Duodenal mucosa (tissue), 2 donors: ENCODE data around the gene CPNE2.
"Not testable (repeated sequence)": the region's sequence is repeated elsewhere in the genome, so short reads cannot be mapped to it uniquely, and the experiment has no call there.

Experiments used
- H3K27ac ChIP-seq: one replicate; pipeline ENCODE4 v1.7.0; 2013; ENCODE audit warnings: low read depth, low read length
- H3K27me3 ChIP-seq, 2 donors: one replicate each; pipeline ENCODE4 v1.7.0; 2013; ENCODE audit warnings: low read length in 2 of 2, control low read depth in 1 of 2; ENCODE audit not compliant: insufficient read depth in 2 of 2, control insufficient read depth in 1 of 2
- H3K36me3 ChIP-seq, 2 donors: one replicate each; pipeline ENCODE4 v1.7.0; 2013; ENCODE audit warnings: low read length in 2 of 2, control low read depth in 1 of 2; ENCODE audit not compliant: insufficient read depth in 2 of 2, control insufficient read depth in 1 of 2
- H3K4me1 ChIP-seq, 2 donors: one replicate each; pipeline ENCODE4 v1.7.0; 2013; ENCODE audit warnings: low read length in 2 of 2, control low read depth in 1 of 2; ENCODE audit not compliant: insufficient read depth in 2 of 2, control insufficient read depth in 1 of 2
- H3K4me3 ChIP-seq, 2 donors: one replicate each; pipeline ENCODE4 v1.7.0; 2013; ENCODE audit warnings: low read length in 2 of 2, low read depth in 1 of 2
- H3K9ac ChIP-seq, 2 donors: one replicate each; pipeline ENCODE4 v1.7.0; 2013; ENCODE audit warnings: low read length in 2 of 2, low read depth in 1 of 2
- H3K9me3 ChIP-seq, 2 donors: one replicate each; pipeline ENCODE4 v1.7.0; 2013; ENCODE audit warnings: low read length in 2 of 2, control low read depth in 1 of 2; ENCODE audit not compliant: control insufficient read depth in 1 of 2

The CPNE2 gene

DNA sequence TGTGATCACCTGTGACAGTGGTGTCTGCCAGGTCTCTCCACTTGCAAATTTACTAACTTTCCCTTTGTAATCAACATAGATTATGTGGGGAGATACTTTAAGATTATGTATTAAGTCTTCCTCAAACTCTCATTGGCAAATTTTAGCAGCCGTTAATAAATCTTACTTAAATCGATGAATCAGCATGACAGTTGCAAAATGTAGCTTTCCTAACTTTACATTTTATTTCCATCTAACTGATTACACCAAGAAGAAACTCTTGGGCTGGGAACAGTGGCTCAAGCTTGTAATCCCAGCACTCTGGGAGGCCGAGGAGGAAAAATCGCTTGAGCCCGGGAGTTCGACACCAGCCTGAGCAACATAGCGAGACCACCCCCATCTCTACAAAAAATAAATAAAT is 23.3 kb upstream of the CPNE2 start:
- Histone ChIP-seq H3K9me3 (no peaks in the 10 kb centered on the region), H3K27me3 (no peaks in the 10 kb centered on the region), H3K4me3 (no peak overlapping the region), H3K27ac (no peak overlapping the region), H3K9ac (no peak overlapping the region), H3K4me1 (no peaks in the 10 kb centered on the region), H3K36me3 (peaks cover 7 to 13% of the 10 kb centered on the region in 2 donors)

DNA sequence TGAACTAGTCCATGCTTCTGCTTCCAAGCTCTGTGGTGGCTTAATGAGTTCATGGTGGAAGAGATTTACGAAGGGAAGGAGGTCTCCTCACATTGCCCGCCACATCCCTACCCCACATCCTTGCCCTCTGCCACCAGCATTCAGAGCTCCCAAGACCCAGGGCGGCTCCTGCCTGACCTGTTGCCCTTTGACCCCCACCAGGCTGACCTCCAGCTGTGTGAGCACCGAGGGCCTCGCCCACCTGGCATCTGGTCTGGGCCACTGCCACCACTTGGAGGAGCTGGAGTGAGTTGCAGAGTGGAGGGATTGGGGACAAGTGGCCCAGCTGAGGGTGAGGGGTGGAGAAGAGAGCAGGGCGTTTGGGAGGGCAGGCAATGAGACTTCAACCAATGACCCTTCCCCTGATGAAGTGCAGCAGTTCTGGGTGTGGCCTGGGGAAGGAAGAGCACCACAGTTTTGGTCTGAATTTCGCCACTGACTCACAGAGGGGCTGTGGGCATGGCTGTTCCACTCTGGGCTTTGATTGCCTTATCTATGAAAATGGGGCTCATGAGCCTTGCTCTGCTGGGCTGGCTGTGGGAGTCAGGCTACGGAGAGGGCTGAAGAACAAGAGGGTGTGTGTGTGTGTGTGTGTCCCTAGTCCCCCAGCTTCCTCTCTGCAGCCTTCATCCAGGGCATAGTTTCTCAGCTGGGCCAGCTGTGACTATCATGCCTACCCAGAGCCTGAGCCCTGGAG is 22.6 kb upstream of the CPNE2 start:
- peaks cover 11 to 16% of the 10 kb centered on the region in 2 donors for H3K36me3 ChIP-seq
- H3K9me3 ChIP-seq, result no peaks in the 10 kb centered on the region
- no peak overlapping the region for H3K9ac ChIP-seq
- no peaks in the 10 kb centered on the region for H3K27me3 ChIP-seq
- H3K4me1 ChIP-seq, result no peaks in the 10 kb centered on the region
- no peak overlapping the region for H3K4me3 ChIP-seq
- no peak overlapping the region for H3K27ac ChIP-seq

DNA sequence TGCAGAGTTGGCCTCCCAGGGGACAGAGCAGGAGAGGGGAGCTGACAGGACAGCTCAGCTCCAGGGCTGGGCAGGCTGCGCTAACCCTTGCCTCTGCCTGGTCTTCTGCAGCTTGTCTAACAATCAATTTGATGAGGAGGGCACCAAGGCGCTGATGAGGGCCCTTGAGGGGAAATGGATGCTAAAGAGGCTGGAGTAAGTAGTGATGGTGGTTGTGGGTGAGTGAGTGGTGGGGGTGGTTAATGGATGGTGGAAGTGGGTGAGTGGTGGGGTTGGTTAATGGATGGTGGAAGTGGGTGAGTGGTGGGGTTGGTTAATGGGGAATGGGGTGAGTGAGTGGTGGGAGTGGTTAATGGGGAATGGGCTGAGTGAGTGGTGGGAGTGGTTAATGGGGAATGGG is 22.0 kb upstream of the CPNE2 start:
- Histone ChIP-seq H3K27ac (no peak overlapping the region), H3K4me3 (no peak overlapping the region), H3K36me3 (peaks cover 11 to 16% of the 10 kb centered on the region in 2 donors), H3K27me3 (no peaks in the 10 kb centered on the region), H3K4me1 (no peaks in the 10 kb centered on the region), H3K9me3 (no peaks in the 10 kb centered on the region), H3K9ac (no peak overlapping the region)

DNA sequence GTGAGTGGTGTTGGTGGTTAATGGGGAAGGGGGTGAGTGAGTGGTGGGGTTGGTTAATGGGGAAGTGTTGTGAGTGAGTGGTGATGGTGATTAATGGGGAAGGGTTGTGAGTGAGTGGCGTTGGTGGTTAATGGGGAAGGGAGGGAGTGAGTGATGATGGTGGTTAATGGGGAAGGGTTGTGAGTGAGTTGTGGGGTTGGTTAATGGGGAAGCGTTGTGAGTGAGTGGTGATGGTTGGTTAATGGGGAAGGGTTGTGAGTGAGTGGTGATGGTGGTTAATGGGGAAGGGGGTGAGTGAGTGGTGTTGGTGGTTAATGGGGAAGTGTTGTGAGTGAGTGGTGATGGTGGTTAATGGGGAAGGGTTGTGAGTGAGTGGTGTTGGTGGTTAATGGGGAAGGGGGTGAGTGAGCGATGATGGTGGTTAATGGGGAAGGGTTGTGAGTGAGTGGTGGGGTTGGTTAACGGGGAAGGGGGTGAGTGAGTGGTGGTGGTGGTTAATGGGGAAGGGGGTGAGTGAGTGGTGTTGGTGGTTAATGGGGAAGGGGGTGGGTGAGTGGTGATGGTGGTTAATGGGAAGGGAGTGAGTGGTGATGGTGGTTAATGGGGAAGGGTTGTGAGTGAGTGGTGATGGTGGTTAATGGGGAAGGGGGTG is 21.2 kb upstream of the CPNE2 start:
- H3K9ac ChIP-seq, H3K27me3 ChIP-seq, H3K4me1 ChIP-seq, H3K9me3 ChIP-seq, H3K4me3 ChIP-seq, H3K27ac ChIP-seq: not testable (repeated sequence)
- H3K36me3 ChIP-seq, result peaks cover 11 to 16% of the 10 kb centered on the region in 2 donors

DNA sequence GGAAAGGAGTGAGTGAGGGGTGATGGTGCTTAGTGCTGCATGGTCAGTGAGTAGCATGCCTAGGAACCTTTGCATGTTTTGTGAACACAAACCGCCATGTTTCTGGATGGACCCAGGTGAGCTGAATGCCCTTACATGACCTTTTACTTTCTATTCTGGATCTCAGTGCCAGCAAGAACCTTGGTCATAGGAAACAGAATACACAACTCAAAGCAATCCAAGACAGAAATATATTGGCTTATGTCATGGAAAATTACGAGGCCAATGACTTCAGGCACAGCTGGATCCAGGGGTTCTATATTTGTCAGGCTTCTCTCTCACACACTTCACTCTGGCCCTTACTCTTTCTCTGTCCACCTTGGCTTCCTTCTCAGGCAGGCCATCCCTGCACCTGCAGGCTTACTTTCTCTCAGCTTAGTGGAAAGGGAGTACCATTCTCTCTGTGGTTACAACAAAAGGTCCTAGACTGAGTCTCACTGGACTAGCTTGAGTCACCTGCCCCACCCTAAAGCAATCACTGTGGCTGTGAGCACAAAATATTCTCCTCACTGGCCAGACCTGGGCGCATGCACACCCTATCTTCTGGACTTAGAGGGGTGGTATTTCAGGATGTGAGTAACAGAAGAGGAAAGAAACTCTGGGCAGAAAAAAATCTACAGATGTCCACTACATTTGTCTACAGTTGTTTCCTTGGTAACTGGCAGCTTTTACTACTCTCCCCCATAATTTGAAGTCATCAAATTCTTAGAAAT is 20.4 kb upstream of the CPNE2 start:
- Histone ChIP-seq H3K4me1 (no peaks in the 10 kb centered on the region), H3K4me3 (no peak overlapping the region), H3K9me3 (no peaks in the 10 kb centered on the region), H3K36me3 (peaks cover 14 to 19% of the 10 kb centered on the region in 2 donors), H3K27me3 (no peaks in the 10 kb centered on the region), H3K27ac (no peak overlapping the region), H3K9ac (no peak overlapping the region)

DNA sequence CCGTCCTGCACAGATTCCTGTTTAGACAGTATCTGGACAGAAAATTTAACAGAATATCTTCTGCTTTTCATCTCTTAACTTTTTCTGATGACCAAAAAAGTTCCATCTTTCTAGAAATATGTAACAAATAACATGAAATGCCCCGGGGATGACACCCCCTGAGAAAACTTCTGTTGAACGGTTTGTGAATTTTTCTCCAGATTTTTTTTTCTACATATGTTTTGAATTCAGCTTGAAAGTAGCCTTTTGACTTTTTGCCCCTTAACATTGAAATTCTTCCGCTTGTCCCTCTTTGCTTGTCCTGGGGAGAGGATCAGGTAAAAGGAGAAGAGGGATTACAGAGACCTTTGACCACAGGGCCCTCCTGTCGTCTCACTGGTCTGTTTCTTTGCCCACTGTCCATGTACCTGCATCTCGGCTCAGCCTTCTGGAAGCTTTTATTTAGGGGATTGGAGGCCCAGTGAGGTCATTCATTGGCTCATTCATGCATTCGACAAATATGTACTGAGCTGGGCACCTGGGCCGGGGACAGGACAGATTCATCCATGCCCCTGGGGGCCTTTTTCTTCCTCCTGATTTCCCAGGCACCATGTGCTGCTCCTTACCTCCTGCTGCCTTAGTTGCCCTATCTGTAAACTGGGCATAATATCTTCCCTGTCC is 19.6 kb upstream of the CPNE2 start:
- no peaks in the 10 kb centered on the region for H3K27me3 ChIP-seq
- H3K36me3 ChIP-seq, result peaks cover 14 to 20% of the 10 kb centered on the region in 2 donors
- H3K27ac ChIP-seq, result no peak overlapping the region
- no peaks in the 10 kb centered on the region for H3K4me1 ChIP-seq
- no peak overlapping the region for H3K9ac ChIP-seq
- no peaks in the 10 kb centered on the region for H3K9me3 ChIP-seq
- no peak overlapping the region for H3K4me3 ChIP-seq

DNA sequence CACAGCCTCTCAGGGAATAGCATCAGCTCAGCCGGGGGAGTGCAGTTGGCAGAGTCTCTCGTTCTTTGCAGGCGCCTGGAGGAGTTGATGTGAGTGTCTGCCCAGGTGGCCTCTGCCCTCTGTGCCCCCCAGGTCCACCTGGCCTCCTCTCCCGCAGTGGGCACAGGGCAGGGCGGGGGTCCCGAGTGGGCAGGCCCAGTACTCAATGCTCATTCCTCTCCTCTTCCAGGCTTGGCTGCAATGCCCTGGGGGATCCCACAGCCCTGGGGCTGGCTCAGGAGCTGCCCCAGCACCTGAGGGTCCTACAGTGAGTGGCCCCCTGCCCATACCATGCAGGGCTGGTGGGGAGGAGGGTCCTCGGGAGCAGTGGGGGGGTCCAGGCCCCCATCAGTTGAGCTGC is 14.7 kb upstream of the CPNE2 start:
- no peaks in the 10 kb centered on the region for H3K9me3 ChIP-seq
- no peaks in the 10 kb centered on the region for H3K4me1 ChIP-seq
- no peak overlapping the region for H3K27ac ChIP-seq
- peaks cover 18 to 20% of the 10 kb centered on the region in 2 donors for H3K36me3 ChIP-seq
- no peak overlapping the region for H3K9ac ChIP-seq
- H3K27me3 ChIP-seq, result no peaks in the 10 kb centered on the region
- no peak overlapping the region for H3K4me3 ChIP-seq

DNA sequence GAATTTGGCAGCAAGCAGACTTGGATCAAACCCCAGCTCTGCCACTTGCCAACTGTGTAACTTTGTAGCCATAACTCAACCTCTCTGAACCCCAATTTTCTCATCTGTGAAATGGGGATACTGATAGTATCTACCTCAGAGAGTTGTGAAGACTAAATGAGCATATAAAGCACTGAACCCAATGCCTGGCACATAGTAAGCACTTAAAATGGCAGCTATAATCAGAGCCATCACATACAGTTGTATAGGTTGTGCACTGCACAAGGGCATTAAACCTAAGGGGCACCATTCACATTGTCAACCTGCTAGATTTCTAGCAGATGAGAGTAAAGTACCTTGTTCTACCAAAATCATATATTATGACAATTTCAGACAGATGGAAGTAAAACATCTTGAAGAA is 10.6 kb upstream of the CPNE2 start:
- H3K9ac ChIP-seq, result no peak overlapping the region
- peaks cover 9 to 16% of the 10 kb centered on the region in 2 donors for H3K36me3 ChIP-seq
- H3K27ac ChIP-seq, result no peak overlapping the region
- H3K9me3 ChIP-seq, result no peaks in the 10 kb centered on the region
- peaks cover 12 to 13% of the 10 kb centered on the region in 2 donors for H3K4me1 ChIP-seq
- no peak overlapping the region for H3K4me3 ChIP-seq
- H3K27me3 ChIP-seq, result no peaks in the 10 kb centered on the region

DNA sequence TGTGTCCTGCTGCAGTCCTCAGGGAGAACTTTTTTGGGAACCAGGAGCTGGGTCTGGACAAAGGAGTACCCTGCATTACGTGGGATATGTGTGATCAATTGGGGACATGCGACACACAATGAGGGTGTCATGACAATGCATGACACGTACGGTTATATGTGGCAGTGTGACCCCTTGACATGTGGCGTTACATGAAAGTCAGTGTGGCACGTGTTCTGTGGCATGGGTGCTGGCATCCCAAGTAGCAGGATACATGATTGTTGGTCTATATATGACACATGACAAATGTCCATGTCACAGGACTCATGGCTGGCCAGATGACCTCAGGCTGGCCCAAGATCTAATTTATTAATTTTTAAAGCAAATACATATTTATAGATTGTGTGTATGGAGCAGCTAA is 9.7 kb upstream of the CPNE2 start:
- Histone ChIP-seq H3K4me3 (no peak overlapping the region), H3K9ac (no peak overlapping the region), H3K36me3 (peaks cover 9% of the 10 kb centered on the region in 2 donors), H3K4me1 (peaks cover 12 to 13% of the 10 kb centered on the region in 2 donors), H3K27me3 (no peaks in the 10 kb centered on the region), H3K9me3 (no peaks in the 10 kb centered on the region), H3K27ac (no peak overlapping the region)
